GM18870 (cell line): ENCODE data around the gene MPHOSPH9.
"Not testable (repeated sequence)": the region's sequence is repeated elsewhere in the genome, so short reads cannot be mapped to it uniquely, and the experiment has no call there.

Source experiments
- ATAC-seq: cut with Tn5 transposase; IDR thresholded peaks from one replicate; pipeline ENCODE4 v1.9.1; 2021; ENCODE audit warnings: moderate library complexity; ENCODE audit not compliant: unreplicated experiment

Gene MPHOSPH9

DNA sequence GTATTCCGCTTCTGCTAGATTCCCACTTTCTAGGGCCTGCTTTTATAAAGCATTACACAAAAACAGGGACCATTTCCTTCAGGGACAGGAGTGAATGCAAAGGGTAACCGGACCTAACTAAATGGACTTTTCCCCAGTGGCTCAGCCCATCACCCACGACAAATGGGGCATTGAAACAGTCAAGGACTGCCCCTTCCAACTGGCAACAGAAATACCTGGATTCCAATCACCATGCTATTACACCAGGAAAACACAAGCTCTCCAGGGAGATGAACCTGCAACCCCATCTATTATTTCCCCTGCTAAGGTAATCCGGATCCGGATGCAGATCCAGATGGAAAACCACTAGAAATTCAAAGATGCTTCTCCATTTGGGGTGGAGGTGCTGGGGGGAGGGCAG lies 1.0 kb downstream of the MPHOSPH9 start:
- ATAC-seq, result no peak

DNA sequence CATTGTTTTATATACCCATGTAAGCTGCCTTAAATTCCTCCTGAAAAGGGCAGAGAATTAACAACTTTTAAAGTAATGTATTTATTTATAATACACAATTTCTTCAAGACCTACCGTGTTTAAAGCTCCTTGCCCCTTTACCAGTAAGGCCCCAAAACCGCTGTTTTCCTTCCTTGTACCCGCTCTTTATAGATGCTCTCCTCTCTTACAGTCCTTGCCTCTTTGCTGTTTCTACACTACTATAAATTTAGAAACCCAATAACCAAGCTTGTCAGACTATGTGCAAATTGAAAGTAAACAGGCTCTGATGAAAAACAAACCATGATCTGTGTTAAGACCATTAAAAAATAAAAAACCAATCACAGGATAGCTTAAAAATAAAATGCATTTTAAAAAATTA lies 3.9 kb downstream of the MPHOSPH9 start:
- no peak for ATAC-seq

DNA sequence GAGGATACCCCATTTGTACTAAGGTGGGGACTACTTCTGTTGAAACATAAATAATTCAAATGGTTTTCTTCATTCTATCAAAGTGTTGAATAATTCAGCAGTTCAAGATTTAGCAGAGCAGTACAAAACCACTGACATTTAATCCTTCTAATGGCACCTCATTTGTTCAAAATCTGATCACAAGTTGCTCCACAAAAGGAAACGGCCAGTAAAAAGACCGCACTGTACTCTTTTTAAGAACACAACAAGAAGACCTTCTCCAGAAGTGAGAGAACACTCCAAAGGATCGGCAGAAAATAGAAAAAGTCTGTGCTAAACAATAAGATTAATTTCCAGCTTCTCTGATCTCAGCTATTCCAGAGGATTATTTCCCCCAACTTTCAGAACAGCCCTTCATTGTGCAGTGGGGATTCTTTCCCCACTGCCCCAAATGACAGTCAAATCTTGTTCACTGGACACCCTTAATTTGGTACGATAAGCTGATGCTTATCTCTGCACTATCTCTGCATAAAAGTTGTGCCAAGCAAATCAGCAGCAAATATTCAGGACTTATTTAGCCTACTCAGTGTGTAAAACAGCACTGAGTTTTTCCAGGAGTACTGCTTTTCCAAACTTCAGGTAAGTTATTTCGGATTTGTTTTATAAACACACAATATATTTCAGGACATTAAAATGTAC lies 5.2 kb downstream of the MPHOSPH9 start:
- no peak for ATAC-seq

DNA sequence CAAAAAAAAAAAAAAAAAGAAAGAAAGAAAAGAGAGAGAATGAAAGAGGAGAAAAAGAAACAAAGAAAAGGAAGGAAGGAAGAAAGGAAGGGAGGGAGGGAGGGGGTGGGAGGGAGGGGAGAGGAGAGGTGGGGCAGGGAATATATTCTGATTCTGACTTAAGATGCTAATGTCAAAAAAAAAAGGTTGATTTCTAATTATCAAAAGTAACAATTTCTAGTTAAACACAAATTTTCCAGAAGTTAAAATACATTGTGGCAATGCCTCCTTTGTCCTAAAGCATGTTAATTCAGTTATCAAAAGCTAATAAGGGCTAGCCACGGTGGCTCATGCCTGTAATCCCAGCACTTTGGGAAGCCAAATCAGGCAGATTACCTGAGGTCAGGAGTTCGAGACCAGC lies 7.5 kb downstream of the MPHOSPH9 start:
- no peak for ATAC-seq

DNA sequence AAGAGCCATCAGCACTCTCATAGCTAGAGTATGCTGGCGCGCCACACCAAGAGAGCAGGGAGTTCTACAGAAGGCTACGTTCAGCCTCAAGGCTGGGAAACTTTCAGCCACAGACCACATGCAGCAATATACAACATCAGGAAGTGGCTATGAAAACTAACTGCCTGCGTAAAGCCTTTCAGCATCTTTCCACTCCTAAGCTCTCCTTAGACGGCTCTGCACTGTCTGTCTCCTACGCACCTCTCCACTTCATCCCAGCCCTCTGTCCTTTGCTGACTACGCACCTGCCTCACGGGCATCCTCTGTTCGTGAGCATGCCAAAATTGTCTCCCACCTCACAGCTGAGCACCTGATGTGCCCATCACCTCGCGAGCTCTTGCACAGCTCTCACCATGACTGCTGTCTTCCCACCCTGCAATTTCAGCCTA lies 9.7 kb downstream of the MPHOSPH9 start:
- no peak for ATAC-seq

DNA sequence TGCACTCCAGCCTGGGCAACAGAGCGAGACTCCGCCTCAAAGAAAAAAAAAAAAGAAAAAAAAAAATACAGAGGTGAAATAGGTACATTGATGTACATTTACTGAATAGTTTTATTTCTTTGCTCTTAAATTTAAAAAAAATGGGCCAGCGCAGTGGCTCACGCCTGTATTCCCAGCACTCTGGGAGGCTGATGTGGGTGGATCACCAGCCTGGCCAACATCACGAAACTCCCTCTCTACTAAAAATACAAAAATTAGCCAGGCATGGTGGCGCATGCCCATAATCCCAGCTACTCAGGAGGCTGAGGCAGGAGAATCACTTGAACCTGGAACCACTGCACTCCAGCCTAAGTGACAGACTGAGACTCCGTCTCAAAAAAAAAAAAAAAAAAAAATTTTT lies 25.1 kb downstream of the MPHOSPH9 start:
- not testable (repeated sequence) for ATAC-seq

DNA sequence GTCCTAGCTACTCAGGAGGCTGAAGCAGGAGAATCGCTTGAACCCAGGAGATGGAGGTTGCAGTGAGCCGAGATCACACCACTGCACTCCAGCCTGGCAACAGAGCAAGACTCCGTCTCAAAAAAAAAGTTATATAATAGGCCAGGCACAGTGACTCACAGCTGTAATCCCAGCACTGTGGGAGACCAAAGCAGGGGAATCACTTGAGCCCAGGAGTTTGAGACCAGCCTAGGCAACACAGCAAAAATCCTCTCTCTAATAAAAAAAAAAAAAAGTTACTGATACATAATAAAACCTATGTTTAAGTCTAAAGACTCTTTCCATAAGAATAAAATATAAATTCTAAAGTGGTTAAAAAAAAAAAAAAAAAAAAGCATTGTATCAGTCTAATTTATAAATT lies 26.1 kb downstream of the MPHOSPH9 start:
- ATAC-seq, result not testable (repeated sequence)

DNA sequence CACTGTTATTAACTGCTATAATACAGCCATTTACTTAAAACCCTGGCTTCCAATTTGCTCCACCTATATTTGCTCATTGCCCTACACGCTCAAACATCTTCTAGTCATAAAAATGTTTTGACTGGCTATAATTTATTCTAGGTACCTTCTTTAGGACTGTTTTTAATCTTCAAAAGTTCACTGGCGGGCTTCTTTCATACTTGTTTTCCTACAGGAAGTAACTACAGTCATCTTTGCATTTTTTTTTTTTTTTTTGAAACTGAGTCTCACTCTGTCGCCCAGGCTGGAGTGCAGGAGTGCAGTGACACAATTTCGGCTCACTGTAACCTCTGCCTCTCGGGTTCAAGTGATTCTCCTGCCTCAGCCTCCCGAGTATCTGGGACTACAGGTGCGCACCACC lies 32.5 kb downstream of the MPHOSPH9 start:
- no peak for ATAC-seq

DNA sequence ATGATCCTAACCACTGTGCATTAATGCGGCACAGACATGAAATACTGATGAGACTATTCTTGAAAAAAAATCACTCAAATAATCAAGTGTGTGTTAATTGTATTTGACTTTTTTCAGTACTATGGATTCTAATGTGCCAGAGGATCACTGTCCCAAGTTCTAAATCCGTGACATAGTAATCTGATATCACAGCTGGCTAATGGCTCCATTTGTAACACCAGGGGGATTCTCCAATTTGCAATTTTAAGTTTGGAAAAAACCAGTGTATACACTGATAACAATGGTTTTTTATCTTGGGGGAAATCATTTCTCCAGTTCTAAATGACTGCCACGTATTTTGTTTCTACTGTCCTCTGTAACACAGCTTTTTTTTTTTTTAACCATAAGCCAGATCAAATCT lies 33.0 kb downstream of the MPHOSPH9 start:
- no peak for ATAC-seq

DNA sequence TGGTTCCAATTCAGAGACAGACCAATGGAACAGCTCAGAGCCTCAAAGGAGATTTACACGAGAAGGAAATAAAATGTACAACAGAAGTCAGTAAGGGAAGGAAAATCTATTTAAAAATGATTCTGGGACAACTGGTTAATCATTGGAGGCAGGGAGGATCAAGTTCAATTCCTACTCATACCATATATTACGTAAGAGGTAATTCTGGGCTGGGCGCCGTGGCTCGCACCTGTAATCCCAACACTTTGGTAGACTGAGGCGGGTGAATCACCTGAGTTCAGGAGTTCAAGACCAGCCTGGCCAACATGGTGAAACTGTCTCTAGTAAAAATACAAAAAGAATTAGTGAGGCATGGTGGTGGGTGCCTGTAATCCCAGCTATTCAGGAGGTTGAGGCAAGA lies 45.3 kb downstream of the MPHOSPH9 start:
- no peak for ATAC-seq

DNA sequence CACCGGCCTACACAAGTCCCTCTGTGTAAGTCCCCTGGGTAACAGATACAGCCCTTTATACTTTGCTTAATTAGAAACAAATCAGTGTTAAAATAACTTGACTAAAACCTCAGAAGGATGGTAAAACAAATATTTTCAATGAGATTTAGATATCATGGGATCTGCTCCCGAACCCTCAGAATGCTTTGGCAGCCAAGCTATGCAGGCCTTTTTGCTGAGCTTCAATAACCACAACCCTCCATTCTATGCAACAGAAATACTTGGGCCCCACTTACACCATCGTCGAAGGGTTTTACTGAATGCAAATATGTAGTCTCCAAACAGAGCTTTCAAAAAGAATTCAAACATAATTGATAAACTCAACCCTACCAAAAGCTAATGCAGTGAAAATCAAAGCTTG lies 52.8 kb downstream of the MPHOSPH9 start:
- ATAC-seq, result no peak

DNA sequence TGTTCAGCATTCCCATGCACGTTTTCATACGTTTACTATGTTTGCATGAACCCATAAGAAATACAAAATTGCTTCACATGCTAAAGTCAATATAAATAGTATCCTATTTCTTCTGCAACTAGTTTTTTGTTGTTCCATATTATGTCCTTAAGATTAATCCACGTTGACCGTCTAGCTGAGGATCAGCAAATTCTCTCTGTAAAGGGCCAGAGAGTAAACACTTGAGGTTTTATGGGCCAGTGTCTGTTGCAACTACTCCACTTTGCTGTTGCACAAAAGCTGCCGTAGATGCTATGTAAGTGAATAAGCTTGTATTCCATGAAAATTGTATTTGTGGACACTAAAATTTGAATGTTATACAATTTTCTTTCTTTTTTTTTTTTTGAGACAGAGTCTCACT lies 61.0 kb downstream of the MPHOSPH9 start:
- no peak for ATAC-seq

DNA sequence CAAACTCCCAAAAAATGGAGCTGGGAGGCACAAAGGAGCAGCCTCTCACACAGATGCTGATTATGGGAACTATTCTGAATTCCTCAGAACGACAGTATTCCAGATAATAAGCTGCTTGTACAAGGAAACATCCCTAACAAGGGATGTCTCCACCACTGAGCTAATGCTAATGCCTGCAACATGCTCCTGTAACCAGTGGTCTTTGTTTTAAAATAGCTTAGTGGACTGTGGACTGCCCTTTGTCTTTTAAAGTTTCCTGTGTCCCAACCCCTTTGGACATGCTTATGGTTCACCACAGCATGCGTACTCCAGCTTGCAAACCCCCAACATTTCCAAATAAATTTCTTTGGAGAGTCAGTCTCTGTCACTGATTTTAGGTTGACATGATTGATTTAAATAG lies 65.6 kb downstream of the MPHOSPH9 start:
- ATAC-seq, result no peak

DNA sequence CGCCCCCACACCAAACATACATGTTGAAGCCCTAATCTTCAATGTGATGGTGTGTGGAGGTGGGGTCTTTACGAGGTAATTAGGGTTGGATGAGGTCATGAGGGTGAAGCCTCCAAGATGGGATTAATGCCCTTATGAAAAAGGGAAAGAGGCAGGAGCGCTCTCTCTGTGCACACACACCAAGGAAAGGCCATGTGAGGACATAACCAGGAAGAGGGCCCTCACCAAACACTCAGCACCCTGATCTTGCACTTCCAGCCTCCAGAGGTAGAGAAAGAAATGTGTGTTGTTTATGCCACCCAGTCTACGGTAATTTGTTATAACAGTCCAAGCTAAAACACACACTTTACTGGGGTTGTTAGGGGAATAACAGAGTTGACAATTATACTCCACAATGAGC lies 67.4 kb downstream of the MPHOSPH9 start:
- no peak for ATAC-seq

DNA sequence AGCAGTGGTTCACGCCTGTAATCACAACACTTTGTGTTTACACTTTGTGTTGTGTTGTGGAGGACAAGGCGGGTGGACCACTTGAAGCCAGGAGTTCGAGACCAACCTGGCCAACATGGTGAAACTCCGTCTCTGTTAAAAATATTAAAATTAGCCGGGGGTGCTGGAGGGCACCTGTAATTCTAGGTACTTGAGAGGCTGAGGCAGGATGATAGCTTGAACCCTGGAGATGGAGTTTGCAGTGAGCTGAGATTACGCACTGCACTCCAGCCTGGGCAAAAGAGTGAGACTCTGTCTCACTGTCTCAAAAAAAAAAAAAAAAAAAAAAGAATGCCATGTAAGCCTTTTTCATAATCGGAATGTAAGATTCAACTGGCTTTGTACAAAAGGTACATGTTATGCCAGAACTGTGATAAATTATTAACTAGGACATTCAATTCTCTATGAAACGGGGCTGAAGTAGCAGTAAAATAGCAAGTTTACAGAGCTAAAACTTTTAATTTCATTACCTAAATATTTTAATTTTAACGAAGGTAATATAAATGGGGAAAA lies 68.2 kb downstream of the MPHOSPH9 start:
- ATAC-seq, result no peak

DNA sequence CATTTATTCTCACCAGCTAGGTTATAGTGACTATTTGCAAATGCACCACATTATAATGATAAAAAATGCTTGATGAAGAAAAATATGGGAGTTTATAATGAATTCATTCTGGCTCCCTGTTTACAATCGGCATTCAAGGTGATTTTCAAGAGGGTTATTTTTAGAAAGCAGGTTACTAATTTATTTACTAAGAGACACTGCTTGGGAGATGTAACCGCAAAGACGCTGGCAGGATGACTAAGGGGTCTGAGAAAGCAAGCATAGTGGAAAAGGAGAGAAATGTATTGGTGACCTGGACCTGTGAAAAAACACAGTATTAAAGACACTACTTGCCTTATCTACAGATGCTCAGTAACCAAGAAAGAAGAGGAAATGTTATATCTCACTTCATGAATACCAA lies 68.7 kb downstream of the MPHOSPH9 start:
- no peak for ATAC-seq

DNA sequence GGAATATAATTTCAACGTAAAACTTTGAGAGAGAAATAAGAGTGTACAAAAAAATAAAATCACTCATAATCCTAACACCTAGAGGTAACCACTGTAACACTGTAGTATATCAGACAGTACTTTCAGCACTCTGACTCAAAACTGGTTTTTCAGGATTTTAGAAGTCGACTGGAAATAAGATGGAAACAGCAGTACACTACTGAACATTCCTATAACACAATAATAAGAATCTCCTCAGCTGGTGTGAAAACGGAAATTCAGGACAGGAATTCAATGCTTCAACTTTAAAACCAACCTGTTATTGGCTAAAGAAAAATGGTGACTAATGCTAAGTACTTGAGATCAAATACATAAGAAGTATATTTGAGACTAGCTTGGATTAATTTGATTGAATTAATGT lies 69.7 kb downstream of the MPHOSPH9 start:
- no peak for ATAC-seq

DNA sequence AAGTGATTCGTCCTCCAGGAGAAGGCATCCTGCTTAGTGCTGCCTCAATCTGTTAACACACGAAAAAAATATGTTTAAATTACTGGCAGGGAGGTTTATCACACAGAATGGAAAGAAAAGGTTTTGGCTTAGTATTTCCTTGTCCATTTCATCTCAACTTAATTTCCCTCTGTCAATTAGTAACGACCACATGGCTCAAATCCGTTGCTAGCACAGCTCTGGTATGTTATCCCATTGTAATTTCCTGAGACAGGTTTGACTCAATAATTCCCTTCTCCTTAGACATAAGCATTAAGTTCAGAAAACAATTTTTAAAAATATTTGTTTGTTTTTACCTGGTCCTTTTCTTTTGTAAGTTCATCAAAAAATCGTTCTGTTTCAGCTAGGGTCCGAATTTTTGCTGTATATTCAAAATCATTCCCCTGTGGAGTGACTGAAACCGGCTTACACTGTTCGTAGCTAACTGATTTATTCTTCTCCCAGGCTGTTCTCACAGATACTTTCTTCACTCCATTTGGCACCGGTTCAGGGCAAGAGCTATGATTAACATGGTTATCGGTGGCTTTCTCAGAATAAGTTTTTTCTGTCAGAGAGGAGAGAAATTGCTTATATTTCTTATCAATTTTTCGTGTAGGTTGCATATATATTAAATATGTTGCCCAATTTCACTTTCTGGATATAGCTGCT lies 72.0 kb downstream of the MPHOSPH9 start:
- no peak for ATAC-seq

DNA sequence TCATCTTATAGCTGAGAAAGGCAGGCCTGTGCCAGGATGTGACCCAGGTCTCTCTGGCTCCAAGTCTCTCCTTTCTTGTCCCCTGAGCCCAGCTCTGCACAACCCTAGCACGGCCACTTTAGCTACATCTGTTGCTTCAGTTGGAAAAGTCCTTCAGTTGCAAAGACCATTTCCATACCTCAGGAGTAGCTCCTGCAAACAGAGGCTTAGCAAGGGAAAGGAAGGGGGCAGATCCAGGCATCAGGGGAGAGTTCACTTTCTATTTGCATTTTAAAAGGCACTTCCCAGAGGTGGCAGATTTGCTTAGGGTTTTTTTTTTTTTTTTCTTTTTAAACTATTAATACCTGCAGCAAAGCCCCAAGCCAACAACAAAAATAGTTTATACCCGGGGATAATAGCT lies 79.0 kb downstream of the MPHOSPH9 start:
- ATAC-seq, result no peak

DNA sequence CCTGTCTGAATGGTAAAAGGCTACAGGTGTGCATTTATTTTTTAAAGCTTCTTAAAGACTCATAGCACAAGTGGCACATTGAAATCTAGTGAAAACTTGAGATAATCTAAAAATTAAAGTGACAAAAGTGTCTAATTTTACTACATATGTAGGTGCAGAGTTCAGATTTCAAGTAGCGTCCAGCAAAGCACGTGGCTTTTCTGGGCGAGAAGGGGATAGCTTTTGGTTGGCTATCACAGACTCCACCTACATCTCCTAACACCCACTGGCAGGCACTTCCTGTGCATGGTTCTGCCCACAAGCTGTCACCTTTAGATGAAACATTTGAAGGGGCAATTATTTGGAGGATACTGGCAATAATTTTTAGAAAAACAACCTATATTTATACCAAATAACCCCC lies 80.1 kb downstream of the MPHOSPH9 start:
- ATAC-seq, result no peak

DNA sequence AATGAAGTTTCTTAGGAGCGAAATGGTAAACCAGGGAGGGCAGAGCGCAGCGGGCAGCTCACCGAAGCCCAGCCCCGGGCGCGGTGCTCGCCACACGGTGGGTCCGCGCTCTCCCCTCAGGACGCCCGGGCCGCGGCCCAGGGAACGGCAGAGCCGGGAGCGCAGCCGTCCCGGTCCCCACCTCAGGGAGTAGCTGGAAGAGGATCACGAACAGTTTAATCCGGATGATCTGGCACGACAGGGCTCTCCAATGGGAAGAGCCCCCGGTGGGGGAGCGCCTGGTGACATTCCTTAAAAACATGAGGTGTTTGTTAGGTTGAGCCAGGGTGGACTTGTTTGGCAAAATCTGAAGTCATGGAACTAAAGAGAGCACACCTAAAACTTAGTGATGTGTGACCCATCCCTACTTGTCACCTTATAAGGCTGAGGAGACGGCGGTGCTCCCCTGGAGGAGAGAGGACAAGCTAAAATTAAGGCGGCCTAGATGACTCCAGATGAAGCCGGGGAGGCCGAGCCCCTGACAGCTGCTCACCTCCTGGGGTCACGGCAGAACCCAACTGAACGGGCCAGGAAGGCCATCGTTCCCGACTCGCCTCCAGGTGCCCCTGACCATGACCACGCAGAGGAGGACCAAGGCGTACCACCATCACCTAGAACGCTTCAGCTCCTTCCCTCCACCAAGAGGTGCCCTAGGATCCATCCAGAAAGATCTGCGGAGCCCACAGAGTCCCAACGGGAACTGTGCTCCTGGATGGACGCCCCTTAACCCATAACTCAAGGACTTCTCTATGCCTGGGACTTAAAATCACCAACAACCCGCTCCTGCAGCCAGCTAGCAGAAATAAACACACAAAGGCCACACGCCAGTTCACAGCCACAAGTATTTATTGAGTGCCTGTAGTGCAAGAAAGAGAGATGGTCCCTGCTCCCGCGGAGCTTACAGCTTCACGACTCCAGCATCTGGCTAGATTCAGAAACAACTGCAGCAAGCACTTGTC lies 81.2 kb downstream of the MPHOSPH9 start:
- no peak for ATAC-seq
